Tibial nerve (tissue), 4 donors: ENCODE results near the gene ASB5.
"Not testable (repeated sequence)": the region's sequence is repeated elsewhere in the genome, so short reads cannot be mapped to it uniquely, and the experiment has no call there.

Experiments
- CTCF ChIP-seq, 5 experiments: fragments of 200-600 bp in 3 of 5; fragments of 450-650 bp in 2 of 5; sonication (generic) in 3 of 5; IDR thresholded peaks; one replicate each; pipeline ENCODE4 v1.5.1; 2016 to 2019; ENCODE audit warnings: antibody characterized with exemption in 5 of 5, mild to moderate bottlenecking in 3 of 5, moderate library complexity in 2 of 5
- EP300 ChIP-seq, 2 donors: sonication (generic); formaldehyde crosslinking; IDR thresholded peaks; one replicate each; pipeline ENCODE4 v1.6.1; 2017; ENCODE audit warnings: antibody characterized with exemption in 2 of 2, mild to moderate bottlenecking in 1 of 2
- POLR2A ChIP-seq, 2 donors: fragments of 450-650 bp; IDR thresholded peaks; one replicate each; pipeline ENCODE4 v1.6.1; 2017; ENCODE audit warnings: antibody characterized with exemption in 2 of 2, mild to moderate bottlenecking in 2 of 2, moderate library complexity in 2 of 2

- not testable (repeated sequence) for TF ChIP-seq CTCF, POLR2A, EP300 (IDR thresholded peaks at IDR 0.05)
Measured at GRCh38 chr4:176212351-176212750, 56.7 kb downstream of the ASB5 start.
